Breast epithelium (tissue), 4 donors: ENCODE results near the gene PCBD2. TPM values are rescaled to one million over a fixed set of nuclear protein-coding genes. Genes with fewer than 3 reads are reported as not detected.

ENCODE experiments used
- DNase-seq, 2 donors: peaks; one replicate each; pipeline ENCODE4 v3.0.0-alpha.2; 2019; ENCODE audit warnings: low spot score in 2 of 2
- H3K27ac ChIP-seq, 2 donors: fragments of 200-600 bp; sonication (generic) in 1 of 2; one replicate each; pipeline ENCODE4 v1.5.1; 2016 to 2019; ENCODE audit warnings: mild to moderate bottlenecking in 1 of 2
- H3K27me3 ChIP-seq, 2 donors: fragments of 200-600 bp; sonication (generic) in 1 of 2; one replicate each; pipeline versions ENCODE4 v1.5.1 to v1.6.0; 2017 to 2019; ENCODE audit warnings: control low read depth in 1 of 2, mild to moderate bottlenecking in 1 of 2
- H3K36me3 ChIP-seq: fragments of 200-600 bp; one replicate; pipeline ENCODE4 v1.5.1; 2019
- H3K4me1 ChIP-seq, 2 donors: fragments of 200-600 bp; sonication (generic); one replicate each; pipeline ENCODE4 v1.5.1; 2016 to 2019; ENCODE audit warnings: control low read depth in 1 of 2
- H3K4me3 ChIP-seq, 3 donors: fragments of 200-600 bp; sonication (generic); 1 replicate in 2 of 3; 2 replicates in 1 of 3; pipeline ENCODE4 v1.5.1; 2016 to 2019; ENCODE audit warnings: mild to moderate bottlenecking in 3 of 3, moderate library complexity in 2 of 3
- H3K9me3 ChIP-seq, 2 donors: fragments of 200-600 bp; sonication (generic) in 1 of 2; one replicate each; pipeline ENCODE4 v1.5.1; 2016 to 2019; ENCODE audit warnings: control low read depth in 1 of 2
- CTCF ChIP-seq, 3 donors: fragments of 450-650 bp; IDR thresholded peaks; one replicate each; pipeline ENCODE4 v1.5.1; 2016 to 2017; ENCODE audit warnings: antibody characterized with exemption in 3 of 3, mild to moderate bottlenecking in 3 of 3, moderate library complexity in 3 of 3
- POLR2A ChIP-seq: fragments of 450-650 bp; IDR thresholded peaks from one replicate; pipeline ENCODE4 v1.6.1; 2016; ENCODE audit warnings: antibody characterized with exemption, mild to moderate bottlenecking, moderate library complexity
- POLR2AphosphoS5 ChIP-seq, 3 donors: sonication (generic); formaldehyde crosslinking; IDR thresholded peaks; one replicate each; pipeline ENCODE4 v1.6.1; 2017; ENCODE audit warnings: antibody characterized with exemption in 3 of 3
- intact Hi-C: fragments of 100-400 bp; cut with DNase I; formaldehyde crosslinking; loops from one replicate; pipeline ENCODE4 v1.15.1; 2023; ENCODE audit warnings: low total_unique reads
- total RNA-seq, 3 donors: library from RNA; depleted of rRNA; stranded (reverse); fragments of >200 nt; gene quantifications; one replicate each; pipeline ENCODE4 v1.1.0, GENCODE V29; 2016

PCBD2 gene
- total RNA-seq, 3 donors from 2014 or later = 6.9 to 11.0 (median 8.8) TPM

GRCh38 chr5:134892282-134892681, 12.6 kb upstream of the PCBD2 start:
- Histone ChIP-seq H3K27ac (no peak overlapping the region), H3K4me1 (no peaks in the 10 kb centered on the region), H3K9me3 (no peaks in the 10 kb centered on the region), H3K36me3 (no peaks in the 10 kb centered on the region), H3K27me3 (no peaks in the 10 kb centered on the region), H3K4me3 (no peak overlapping the region)
- intact Hi-C loops = no loop called here
- DNase-seq = no peak
- no peak for TF ChIP-seq POLR2A
- TF ChIP-seq POLR2AphosphoS5 (IDR thresholded peaks at IDR 0.05) = no peak
- TF ChIP-seq CTCF (IDR thresholded peaks at IDR 0.05) = no peak

- no peak overlapping the region for H3K27ac ChIP-seq
- intact Hi-C loops = no loop called here
- no peak for DNase-seq
- no peaks in the 10 kb centered on the region for H3K27me3 ChIP-seq
- H3K4me3 ChIP-seq = no peak overlapping the region
- H3K36me3 ChIP-seq = no peaks in the 10 kb centered on the region
- no peaks in the 10 kb centered on the region for H3K9me3 ChIP-seq
- no peak for TF ChIP-seq POLR2AphosphoS5 (IDR thresholded peaks at IDR 0.05)
- no peak for TF ChIP-seq POLR2A
- no peak for TF ChIP-seq CTCF (IDR thresholded peaks at IDR 0.05)
- no peaks in the 10 kb centered on the region for H3K4me1 ChIP-seq
These were observed 12.0 kb upstream of the PCBD2 start for GRCh38 chr5:134892926-134893325.

GRCh38 chr5:134893748-134894505, 11.0 kb upstream of the PCBD2 start:
- intact Hi-C loops = no loop called here
- TF ChIP-seq CTCF (IDR thresholded peaks at IDR 0.05) (no peak), POLR2A (no peak), POLR2AphosphoS5 (IDR thresholded peaks at IDR 0.05) (no peak)
- H3K27me3 ChIP-seq = no peaks in the 10 kb centered on the region

GRCh38 chr5:134902071-134902801, 2.7 kb upstream of the PCBD2 start:
- H3K27me3 ChIP-seq = no peaks in the 10 kb centered on the region
- no peak for DNase-seq
- no peaks in the 10 kb centered on the region for H3K4me1 ChIP-seq
- H3K36me3 ChIP-seq = no peaks in the 10 kb centered on the region
- no peak overlapping the region for H3K4me3 ChIP-seq
- no peaks in the 10 kb centered on the region for H3K9me3 ChIP-seq
- intact Hi-C loops = no loop called here
- no peak overlapping the region for H3K27ac ChIP-seq
- TF ChIP-seq POLR2AphosphoS5 (IDR thresholded peaks at IDR 0.05) = no peak
- no peak for TF ChIP-seq POLR2A
- no peak for TF ChIP-seq CTCF (IDR thresholded peaks at IDR 0.05)

More at GRCh38 chr5:134893748-134894505, 11.0 kb upstream of the PCBD2 start:
- Histone ChIP-seq H3K9me3 (no peaks in the 10 kb centered on the region), H3K27ac (no peak overlapping the region), H3K4me1 (no peaks in the 10 kb centered on the region), H3K4me3 (no peak overlapping the region), H3K36me3 (no peaks in the 10 kb centered on the region)
- DNase-seq = no peak
